Embryonic facial prominence (tissue), 1 donor: ENCODE measurements around the gene DTWD1.
"Not testable (repeated sequence)": the region's sequence is repeated elsewhere in the genome, so short reads cannot be mapped to it uniquely, and the experiment has no call there.

Source experiments
- DNase-seq: peaks from one replicate; pipeline ENCODE4 v3.0.0-alpha.2; 2016; ENCODE audit errors: extremely low spot score

Gene DTWD1

GRCh38 chr15:49645941-49646340 lies 25.1 kb downstream of the DTWD1 start:
- DNase-seq = no peak

GRCh38 chr15:49646891-49647290 lies 26.0 kb downstream of the DTWD1 start:
- DNase-seq = no peak

GRCh38 chr15:49649987-49650386 lies 29.1 kb downstream of the DTWD1 start:
- DNase-seq = no peak

GRCh38 chr15:49650676-49651075 lies 29.8 kb downstream of the DTWD1 start:
- DNase-seq = no peak

GRCh38 chr15:49652922-49653321 lies 32.1 kb downstream of the DTWD1 start:
- DNase-seq = no peak

- DNase-seq = no peak
These were observed 35.9 kb downstream of the DTWD1 start for GRCh38 chr15:49656734-49657133.

- DNase-seq = no peak
These were observed 43.9 kb downstream of the DTWD1 start for GRCh38 chr15:49664716-49665115.

GRCh38 chr15:49666486-49666885 lies 45.6 kb downstream of the DTWD1 start:
- DNase-seq = not testable (repeated sequence)

GRCh38 chr15:49669288-49669687 lies 48.4 kb downstream of the DTWD1 start:
- no peak for DNase-seq

- DNase-seq = no peak
These were observed 53.0 kb downstream of the DTWD1 start for GRCh38 chr15:49673861-49674260.

GRCh38 chr15:49674370-49674769 lies 53.5 kb downstream of the DTWD1 start:
- no peak for DNase-seq

- no peak for DNase-seq
These were observed 54.2 kb downstream of the DTWD1 start for GRCh38 chr15:49675041-49675440.

GRCh38 chr15:49678655-49679054 lies 57.8 kb downstream of the DTWD1 start:
- no peak for DNase-seq

GRCh38 chr15:49686599-49686998 lies 65.8 kb downstream of the DTWD1 start:
- no peak for DNase-seq

- DNase-seq = no peak
These were observed 67.4 kb downstream of the DTWD1 start for GRCh38 chr15:49688135-49688790.

GRCh38 chr15:49692514-49693090 lies 71.8 kb downstream of the DTWD1 start:
- DNase-seq = no peak

GRCh38 chr15:49693498-49693897 lies 72.7 kb downstream of the DTWD1 start:
- no peak for DNase-seq

GRCh38 chr15:49696433-49696832 lies 75.6 kb downstream of the DTWD1 start:
- no peak for DNase-seq

GRCh38 chr15:49697121-49697520 lies 76.3 kb downstream of the DTWD1 start:
- DNase-seq = no peak

GRCh38 chr15:49702982-49703381 lies 82.1 kb downstream of the DTWD1 start:
- not testable (repeated sequence) for DNase-seq
